GM12878 (cell line): ENCODE results near the gene SMIM13. TPM values are rescaled to one million over a fixed set of nuclear protein-coding genes. Genes with fewer than 3 reads are reported as not detected.

ENCODE experiments used
- ATAC-seq: fragments of 200-7000 bp; cut with Tn5 transposase; 3 replicates; pipeline ENCODE4 v1.9.1; 2020; ENCODE audit warnings: mild to moderate bottlenecking, moderate library complexity
- BruUV-seq: library from RNA; stranded (reverse); fragments of 400-500 nt; replicated peaks from 2 replicates; lab custom pipeline; 2021; lab: Mats Ljungman, UMichigan
- CTCF ChIA-PET: fragments of 300-600 bp; sonication (Branson Sonifier 250); formaldehyde crosslinking; extraction: SDS; loops from one replicate; lab custom pipeline; 2021; ENCODE audit warnings: inconsistent platforms; lab: Yijun Ruan, JAX
- POLR2A ChIA-PET: fragments of 350-600 bp; formaldehyde crosslinking; extraction: SDS; loops from one replicate; lab custom pipeline; 2021; ENCODE audit warnings: inconsistent platforms; lab: Charles Lee
- RAD21 ChIA-PET: fragments of 300-600 bp; sonication (Branson Sonifier 250); formaldehyde crosslinking; loops from one replicate; lab custom pipeline; 2023; ENCODE audit warnings: antibody characterized with exemption; ENCODE audit not compliant: unreplicated experiment; lab: Charles Lee
- SMC1A ChIA-PET: fragments of 300-600 bp; sonication (Branson Sonifier 250); formaldehyde crosslinking; loops from one replicate; lab custom pipeline; 2023; ENCODE audit not compliant: unreplicated experiment, uncharacterized antibody; lab: Charles Lee
- DNase-seq: peaks from one replicate; pipeline ENCODE4 v3.0.0-alpha.2; 2011; ENCODE audit warnings: low read depth, low spot score
- FAIRE-seq: peaks from 3 replicates; lab custom pipeline; 2011; peaks lifted over from hg19 to GRCh38; lab: Jason Lieb, UNC
- H2AFZ ChIP-seq: 2 replicates; pipeline ENCODE4 v1.6.0; 2011; ENCODE audit warnings: low read depth, low read length, control low read depth; ENCODE audit not compliant: control insufficient read depth
- H3K27ac ChIP-seq: 2 replicates; pipeline ENCODE4 v1.5.1; 2011; ENCODE audit warnings: control low read depth; ENCODE audit not compliant: control insufficient read depth, insufficient read depth
- H3K27me3 ChIP-seq, 2 experiments: replicated peaks in 1 of 2; 2 replicates each; pipeline versions ENCODE4 v1.6.0 to v1.6.1; 2011; ENCODE audit warnings: low read length in 1 of 2; ENCODE audit not compliant: control insufficient read depth in 2 of 2, insufficient read depth in 2 of 2
- H3K36me3 ChIP-seq, 2 experiments: 2 replicates each; pipeline ENCODE4 v1.5.1; 2011; ENCODE audit warnings: low read length in 1 of 2; ENCODE audit not compliant: control insufficient read depth in 2 of 2, insufficient read depth in 2 of 2
- H3K4me1 ChIP-seq: 2 replicates; pipeline ENCODE4 v1.6.1; 2011; ENCODE audit warnings: mild to moderate bottlenecking, low read length, moderate library complexity, mixed read lengths; ENCODE audit not compliant: control insufficient read depth, insufficient read depth
- H3K4me2 ChIP-seq: 2 replicates; pipeline ENCODE4 v1.6.0; 2011; ENCODE audit warnings: control low read depth; ENCODE audit not compliant: control insufficient read depth, insufficient read depth
- H3K4me3 ChIP-seq: fragments of 200-600 bp; sonication (generic); 2 replicates; pipeline ENCODE4 v1.5.1; 2016
- H3K79me2 ChIP-seq: 2 replicates; pipeline ENCODE4 v1.6.0; 2011; ENCODE audit warnings: low read length; ENCODE audit not compliant: control insufficient read depth, insufficient read depth
- H3K9ac ChIP-seq: 2 replicates; pipeline ENCODE4 v1.8.0; 2011; ENCODE audit warnings: low read length, control low read depth, mixed read lengths; ENCODE audit not compliant: control insufficient read depth, insufficient read depth
- H3K9me3 ChIP-seq: replicated peaks from 3 replicates; pipeline ENCODE4 v1.5.1; 2011; ENCODE audit warnings: mild to moderate bottlenecking, low read length; ENCODE audit not compliant: control insufficient read depth, insufficient read depth
- H4K20me1 ChIP-seq: 2 replicates; pipeline ENCODE4 v1.6.0; 2011; ENCODE audit not compliant: control insufficient read depth, insufficient read depth
- BCL11A ChIP-seq: IDR thresholded peaks from 2 replicates; pipeline ENCODE4 v1.6.1; 2011; ENCODE audit warnings: low read depth, low read length
- CREM ChIP-seq: IDR thresholded peaks from 2 replicates; pipeline ENCODE4 v1.6.1; 2014; ENCODE audit warnings: antibody characterized with exemption, low read depth
- DPF2 ChIP-seq: fragments of 450-650 bp; IDR thresholded peaks from 2 replicates; pipeline ENCODE4 v1.6.1; 2017; ENCODE audit warnings: mild to moderate bottlenecking
- EED ChIP-seq: sonication (generic); IDR thresholded peaks from 2 replicates; pipeline ENCODE4 v1.6.1; 2016; ENCODE audit warnings: antibody characterized with exemption, low read depth
- EP300 ChIP-seq, 2 experiments: fragments of 150-350 bp in 1 of 2; IDR thresholded peaks; 2 replicates each; pipeline ENCODE4 v1.6.1; 2011 to 2012; ENCODE audit warnings: low read depth in 2 of 2, low read length in 2 of 2, borderline replicate concordance in 1 of 2, improper control_type of control experiment in 1 of 2, inconsistent platforms in 1 of 2; ENCODE audit not compliant: control insufficient read depth in 1 of 2
- IKZF1 ChIP-seq: fragments of 450-650 bp; conservative IDR thresholded peaks from 2 replicates; pipeline ENCODE4 v1.6.1; 2017; ENCODE audit warnings: antibody characterized with exemption, mild to moderate bottlenecking
- IKZF2 ChIP-seq, 2 experiments: fragments of 450-650 bp; IDR thresholded peaks; 2 replicates each; pipeline ENCODE4 v1.6.1; 2017; ENCODE audit warnings: mild to moderate bottlenecking in 2 of 2, moderate library complexity in 2 of 2
- IRF4 ChIP-seq: IDR thresholded peaks from 2 replicates; pipeline ENCODE4 v1.6.1; 2011; ENCODE audit warnings: low read depth, low read length
- JUNB ChIP-seq: IDR thresholded peaks from 2 replicates; pipeline ENCODE4 v1.6.1; 2016; ENCODE audit warnings: antibody characterized with exemption, mild to moderate bottlenecking
- MTA2 ChIP-seq: fragments of 450-650 bp; IDR thresholded peaks from 2 replicates; pipeline ENCODE4 v1.6.1; 2016; ENCODE audit warnings: low read depth, mild to moderate bottlenecking, moderate library complexity
- NBN ChIP-seq: fragments of 450-650 bp; IDR thresholded peaks from 2 replicates; pipeline ENCODE4 v1.6.1; 2016
- NFIC ChIP-seq: IDR thresholded peaks from 2 replicates; pipeline ENCODE4 v1.6.1; 2012; ENCODE audit warnings: low read depth, mild to moderate bottlenecking, inconsistent platforms, low read length, moderate library complexity
- NFXL1 ChIP-seq: fragments of 450-650 bp; IDR thresholded peaks from 2 replicates; pipeline ENCODE4 v1.6.1; 2017; ENCODE audit warnings: antibody characterized with exemption, mild to moderate bottlenecking, borderline replicate concordance
- RELB ChIP-seq: fragments of 450-650 bp; IDR thresholded peaks from 2 replicates; pipeline ENCODE4 v1.6.1; 2017; ENCODE audit warnings: low read depth, mild to moderate bottlenecking, moderate library complexity
- YY1 ChIP-seq: IDR thresholded peaks from 2 replicates; pipeline ENCODE4 v1.6.1; 2011; ENCODE audit warnings: low read depth, mild to moderate bottlenecking, low read length
- ZNF622 ChIP-seq: fragments of 450-650 bp; IDR thresholded peaks from 2 replicates; pipeline ENCODE4 v1.6.1; 2017; ENCODE audit warnings: mild to moderate bottlenecking, inconsistent platforms
- ZZZ3 ChIP-seq: IDR thresholded peaks from 2 replicates; pipeline ENCODE4 v1.6.1; 2011; ENCODE audit warnings: low read depth; ENCODE audit not compliant: control insufficient read depth, insufficient read length
- WGBS: methylation state at CpG from one replicate; pipeline ENCODE4 v1.1.6; 2016; ENCODE audit warnings: low lambda C conversion rate; ENCODE audit not compliant: insufficient replicate concordance, insufficient coverage; ENCODE audit errors: missing lambda C conversion rate; 5-methylcytosine and 5-hydroxymethylcytosine counted together
- in situ Hi-C: fragments of 300-500 bp; cut with MboI; formaldehyde crosslinking; loops from 9 replicates; pipeline ENCODE4 v1.14.3; 2018; ENCODE audit warnings: mixed read lengths
- intact Hi-C: fragments of 100-400 bp; cut with micrococcal nuclease; formaldehyde crosslinking; loops from one replicate; pipeline ENCODE4 v1.14.2; 2022; ENCODE audit not compliant: unreplicated experiment
- polyA plus RNA-seq, 11 experiments: library from polyadenylated mRNA; depleted of rRNA in 4 of 11; unstranded in 6 of 11; stranded (reverse) in 5 of 11; fragments of >200 nt; fragmentation: Nextera tagmentation in 4 of 11; fragmentation: Illumina TruSeq in 1 of 11; extraction: Ambion mirVana in 4 of 11; extraction: Trizol in 1 of 11; gene quantifications; 1 replicate in 1 of 11; 2 replicates in 10 of 11; pipeline versions ENCODE4 v1.2.1 to v1.2.3, GENCODE V29; 2011 to 2016; ENCODE audit warnings: inconsistent platforms in 2 of 11, missing spikeins in 2 of 11, low read depth in 1 of 11
- total RNA-seq, 4 experiments: library from RNA; depleted of rRNA in 3 of 4; stranded (reverse); fragments of >200 nt in 3 of 4; fragmentation: Illumina TruSeq in 1 of 4; extraction: Trizol in 1 of 4; gene quantifications; 2 replicates each; pipeline versions ENCODE4 v1.2.1 to v1.2.3, GENCODE V29; 2013 to 2021
- TF ChIP-seq, protein P1 (sequence below): fragments of 450-650 bp; IDR thresholded peaks from 2 replicates; pipeline ENCODE4 v1.6.1; 2017; ENCODE audit warnings: mild to moderate bottlenecking, moderate library complexity

The SMIM13 gene
- total and polyA plus RNA-seq, 10 of the 15 experiments (the other 5 are each of a cell fraction or from before 2014, with no cell fraction given), result 2.0 to 8.5 (median 4.7) TPM

- no peaks in the 10 kb centered on the region for H3K27me3 ChIP-seq
- no peak overlapping the region for H3K4me3 ChIP-seq
- ChIA-PET SMC1A (interaction anchor here (0.6 to 1.9 kb wide), 5 partner anchors 12 to 436 kb away, joined by 3 to 7 read pairs (median 3); no protein-coding TSS in a partner anchor), RAD21 (interaction anchor here (2.7 kb wide), 1 partner anchor 356 kb away, joined by 19 read pairs; no protein-coding TSS in a partner anchor), POLR2A (interaction anchor here (0.9 kb wide), 1 partner anchor 443 kb away, joined by 3 read pairs; no protein-coding TSS in a partner anchor), CTCF (interaction anchor here (0.7 to 1.2 kb wide), 4 partner anchors 356 to 437 kb away, joined by 3 to 7 read pairs (median 5); no protein-coding TSS in a partner anchor)
- no peak overlapping the region for H3K27ac ChIP-seq
- intact Hi-C loops (no loop called here), in situ Hi-C loops (no loop called here)
- no peak overlapping the region for H2AFZ ChIP-seq
- H3K79me2 ChIP-seq, result no peaks in the 10 kb centered on the region
- FAIRE-seq (no peak), ATAC-seq (peak; percentile 80), DNase-seq (no peak)
- H3K4me1 ChIP-seq, result peaks cover 5% of the 10 kb centered on the region; the same call in 1 of the 2 replicates
- no TSS peak for BruUV-seq
- H3K9ac ChIP-seq, result no peak overlapping the region
- peaks cover 5 to 7% of the 10 kb centered on the region in 2 experiments for H3K36me3 ChIP-seq
- no peak overlapping the region for H3K4me2 ChIP-seq
- no peaks in the 10 kb centered on the region for H4K20me1 ChIP-seq
- WGBS, result 64% methylated on average over 3 of the region's 3 CpGs
- H3K9me3 ChIP-seq, result no peaks in the 10 kb centered on the region
- TF ChIP-seq EED (peak; percentile 55; the same call in 1 of the 2 replicates), NFXL1 (no peak), NFIC (peak; percentile 74; the same call in 1 of the 2 replicates), NBN (peak; percentile 51; the same call in 1 of the 2 replicates), JUNB (peak; percentile 83), IKZF1 (peak; percentile 61; the same call in 1 of the 2 replicates), IKZF2 (IDR thresholded peaks at IDR 0.05) (peak; percentile 70 to 71), ZZZ3 (no peak), CREM (peak; percentile 25; the same call in 1 of the 2 replicates), YY1 (peak; percentile 69; the same call in 1 of the 2 replicates), DPF2 (peak; percentile 36; the same call in 1 of the 2 replicates), RELB (peak; percentile 50; the same call in 1 of the 2 replicates), IRF4 (peak; percentile 32; the same call in 1 of the 2 replicates), EP300 (IDR thresholded peaks at IDR 0.05; ENCODE audit: borderline replicate concordance in 1 of 2, control insufficient read depth in 1 of 2, low read depth in 2 of 2, low read length in 2 of 2) (0 out of 4 replicates have a peak, but pooled peaks of 1 of the 2 experiments have one; percentile 36), BCL11A (peak; percentile 59; the same call in 1 of the 2 replicates), ZNF622 (no peak), MTA2 (peak; percentile 26; the same call in 1 of the 2 replicates)
- TF ChIP-seq, protein P1, sequence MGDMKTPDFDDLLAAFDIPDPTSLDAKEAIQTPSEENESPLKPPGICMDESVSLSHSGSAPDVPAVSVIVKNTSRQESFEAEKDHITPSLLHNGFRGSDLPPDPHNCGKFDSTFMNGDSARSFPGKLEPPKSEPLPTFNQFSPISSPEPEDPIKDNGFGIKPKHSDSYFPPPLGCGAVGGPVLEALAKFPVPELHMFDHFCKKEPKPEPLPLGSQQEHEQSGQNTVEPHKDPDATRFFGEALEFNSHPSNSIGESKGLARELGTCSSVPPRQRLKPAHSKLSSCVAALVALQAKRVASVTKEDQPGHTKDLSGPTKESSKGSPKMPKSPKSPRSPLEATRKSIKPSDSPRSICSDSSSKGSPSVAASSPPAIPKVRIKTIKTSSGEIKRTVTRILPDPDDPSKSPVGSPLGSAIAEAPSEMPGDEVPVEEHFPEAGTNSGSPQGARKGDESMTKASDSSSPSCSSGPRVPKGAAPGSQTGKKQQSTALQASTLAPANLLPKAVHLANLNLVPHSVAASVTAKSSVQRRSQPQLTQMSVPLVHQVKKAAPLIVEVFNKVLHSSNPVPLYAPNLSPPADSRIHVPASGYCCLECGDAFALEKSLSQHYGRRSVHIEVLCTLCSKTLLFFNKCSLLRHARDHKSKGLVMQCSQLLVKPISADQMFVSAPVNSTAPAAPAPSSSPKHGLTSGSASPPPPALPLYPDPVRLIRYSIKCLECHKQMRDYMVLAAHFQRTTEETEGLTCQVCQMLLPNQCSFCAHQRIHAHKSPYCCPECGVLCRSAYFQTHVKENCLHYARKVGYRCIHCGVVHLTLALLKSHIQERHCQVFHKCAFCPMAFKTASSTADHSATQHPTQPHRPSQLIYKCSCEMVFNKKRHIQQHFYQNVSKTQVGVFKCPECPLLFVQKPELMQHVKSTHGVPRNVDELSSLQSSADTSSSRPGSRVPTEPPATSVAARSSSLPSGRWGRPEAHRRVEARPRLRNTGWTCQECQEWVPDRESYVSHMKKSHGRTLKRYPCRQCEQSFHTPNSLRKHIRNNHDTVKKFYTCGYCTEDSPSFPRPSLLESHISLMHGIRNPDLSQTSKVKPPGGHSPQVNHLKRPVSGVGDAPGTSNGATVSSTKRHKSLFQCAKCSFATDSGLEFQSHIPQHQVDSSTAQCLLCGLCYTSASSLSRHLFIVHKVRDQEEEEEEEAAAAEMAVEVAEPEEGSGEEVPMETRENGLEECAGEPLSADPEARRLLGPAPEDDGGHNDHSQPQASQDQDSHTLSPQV, result no peak
These were observed 45.7 kb downstream of the SMIM13 start for GRCh38 chr6:11139051-11139960.
